Gastrocnemius medialis (tissue), 4 donors: ENCODE results near the gene ZFP14.

Experiments
- POLR2A ChIP-seq, 2 donors: fragments of 450-650 bp; IDR thresholded peaks; one replicate each; pipeline ENCODE4 v1.6.1; 2017; ENCODE audit warnings: antibody characterized with exemption in 2 of 2, mild to moderate bottlenecking in 2 of 2, moderate library complexity in 2 of 2
- TF ChIP-seq, protein P1 (sequence below), 5 experiments: fragments of 450-650 bp in 3 of 5; fragments of 200-600 bp in 2 of 5; sonication (generic) in 2 of 5; IDR thresholded peaks in 4 of 5; conservative IDR thresholded peaks in 1 of 5; 1 replicate in 4 of 5; 2 replicates in 1 of 5; pipeline ENCODE4 v1.5.1; 2016 to 2019; ENCODE audit warnings: antibody characterized with exemption in 5 of 5, mild to moderate bottlenecking in 3 of 5, moderate library complexity in 3 of 5

DNA sequence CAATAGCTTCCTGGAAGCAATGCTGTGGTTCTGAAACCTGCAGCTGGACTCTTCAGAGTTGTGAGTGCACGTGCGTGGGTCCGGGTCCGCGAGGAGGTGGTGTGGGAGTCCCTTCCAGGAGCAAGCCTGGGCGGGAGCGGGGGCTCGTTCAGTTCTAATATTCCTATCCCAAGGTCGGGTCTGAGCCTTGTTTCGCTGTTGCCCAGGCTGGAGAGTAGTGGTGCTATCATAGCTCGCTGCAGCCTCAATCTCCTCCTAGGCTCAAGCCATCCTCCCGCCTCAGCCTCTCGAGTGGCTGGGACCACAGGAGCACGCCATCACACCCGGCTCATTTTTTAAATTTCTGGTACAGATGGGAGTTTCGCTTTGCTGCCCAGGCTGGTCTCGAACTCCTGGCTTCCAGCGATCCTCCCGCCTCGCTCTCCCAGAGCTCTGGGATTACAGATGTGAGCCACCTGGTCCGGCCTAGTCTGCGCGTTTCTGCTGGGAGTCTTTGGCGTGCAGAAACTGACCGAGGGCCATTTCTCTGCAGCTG is 38.8 kb upstream of the ZFP14 start:
- TF ChIP-seq, protein P1, sequence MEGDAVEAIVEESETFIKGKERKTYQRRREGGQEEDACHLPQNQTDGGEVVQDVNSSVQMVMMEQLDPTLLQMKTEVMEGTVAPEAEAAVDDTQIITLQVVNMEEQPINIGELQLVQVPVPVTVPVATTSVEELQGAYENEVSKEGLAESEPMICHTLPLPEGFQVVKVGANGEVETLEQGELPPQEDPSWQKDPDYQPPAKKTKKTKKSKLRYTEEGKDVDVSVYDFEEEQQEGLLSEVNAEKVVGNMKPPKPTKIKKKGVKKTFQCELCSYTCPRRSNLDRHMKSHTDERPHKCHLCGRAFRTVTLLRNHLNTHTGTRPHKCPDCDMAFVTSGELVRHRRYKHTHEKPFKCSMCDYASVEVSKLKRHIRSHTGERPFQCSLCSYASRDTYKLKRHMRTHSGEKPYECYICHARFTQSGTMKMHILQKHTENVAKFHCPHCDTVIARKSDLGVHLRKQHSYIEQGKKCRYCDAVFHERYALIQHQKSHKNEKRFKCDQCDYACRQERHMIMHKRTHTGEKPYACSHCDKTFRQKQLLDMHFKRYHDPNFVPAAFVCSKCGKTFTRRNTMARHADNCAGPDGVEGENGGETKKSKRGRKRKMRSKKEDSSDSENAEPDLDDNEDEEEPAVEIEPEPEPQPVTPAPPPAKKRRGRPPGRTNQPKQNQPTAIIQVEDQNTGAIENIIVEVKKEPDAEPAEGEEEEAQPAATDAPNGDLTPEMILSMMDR (IDR thresholded peaks at IDR 0.05 in 4 of 5, conservative IDR thresholded peaks at IDR 0.05 in 1 of 5): no peak
- TF ChIP-seq POLR2A (IDR thresholded peaks at IDR 0.05): no peak
